Measurements from ENCODE around the gene ZFAND3. TPM values are rescaled to one million over a fixed set of nuclear protein-coding genes. Genes with fewer than 3 reads are reported as not detected.

ZFAND3 gene
- polyA plus RNA-seq, 1 donor (not counting 4 experiments of a cell fraction or from before 2014, with no cell fraction given), result 19.6 TPM

DNA sequence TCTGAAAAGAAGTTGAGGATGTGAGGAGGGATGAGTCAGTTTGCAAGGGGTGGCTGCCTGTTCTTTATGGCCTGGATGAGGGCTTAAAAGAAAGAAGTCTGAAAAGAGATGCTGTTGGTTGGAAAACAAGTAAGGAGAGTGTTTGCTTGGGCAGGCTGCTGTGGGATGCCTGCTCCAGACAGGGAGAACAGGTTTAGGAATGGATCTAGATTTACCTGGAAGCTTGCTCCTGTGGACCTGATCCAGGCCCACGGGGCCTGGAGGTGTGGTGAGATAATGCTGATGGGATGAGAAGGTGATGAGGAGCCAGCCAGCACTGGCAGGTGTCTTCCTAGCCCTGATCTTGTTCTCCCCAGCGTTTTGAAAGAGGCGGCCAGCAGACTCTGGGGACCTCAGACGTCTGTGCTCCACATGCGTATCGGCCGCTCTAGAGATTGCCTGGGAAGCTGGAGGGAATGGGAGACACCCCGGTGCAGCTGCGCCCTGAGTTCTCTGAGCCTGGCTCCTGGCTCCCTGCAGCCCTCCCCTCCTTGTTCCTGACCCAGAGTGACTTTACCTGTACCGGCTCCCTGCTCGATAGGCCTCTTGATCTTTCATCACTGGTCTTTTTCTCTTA lies 331.3 kb downstream of the ZFAND3 start:
- Histone ChIP-seq H3K9me3 (ENCODE audit: control insufficient read depth, low read depth, low read length) (no peaks in the 10 kb centered on the region), H3K4me2 (ENCODE audit: control insufficient read depth, extremely low read depth, insufficient read depth, low read depth, low read length) (no peak overlapping the region), H3K4me1 (ENCODE audit: control insufficient read depth, extremely low read depth, insufficient read depth, low read length) (peaks cover 6% of the 10 kb centered on the region), H2AFZ (ENCODE audit: control insufficient read depth, low read length) (no peak overlapping the region), H3K79me2 (ENCODE audit: control insufficient read depth, insufficient read depth, low read length) (peaks cover 4% of the 10 kb centered on the region), H4K20me1 (ENCODE audit: control insufficient read depth, extremely low read depth, insufficient read depth, low read length) (peaks cover 5% of the 10 kb centered on the region), H3K9me1 (ENCODE audit: control insufficient read depth, extremely low read depth, insufficient read depth, low read length) (no peaks in the 10 kb centered on the region), H3K27ac (ENCODE audit: control insufficient read depth, insufficient read depth, low read length) (no peak overlapping the region), H3K4me3 (ENCODE audit: control insufficient read depth in 2 of 3, extremely low read depth in 1 of 3, insufficient read depth in 2 of 3, low read depth in 1 of 3, low read length in 3 of 3) (no peak overlapping the region), H3K36me3 (ENCODE audit: control insufficient read depth in 2 of 2, extremely low read depth in 1 of 2, insufficient read depth in 2 of 2, low read length in 2 of 2) (peaks cover 15 to 19% of the 10 kb centered on the region in 2 experiments), H3K27me3 (ENCODE audit: control insufficient read depth, extremely low read depth, insufficient read depth, low read length) (no peaks in the 10 kb centered on the region), H3K9ac (ENCODE audit: control insufficient read depth, extremely low read depth, insufficient read depth, low read length) (no peak overlapping the region)
- TF ChIP-seq, protein P1, sequence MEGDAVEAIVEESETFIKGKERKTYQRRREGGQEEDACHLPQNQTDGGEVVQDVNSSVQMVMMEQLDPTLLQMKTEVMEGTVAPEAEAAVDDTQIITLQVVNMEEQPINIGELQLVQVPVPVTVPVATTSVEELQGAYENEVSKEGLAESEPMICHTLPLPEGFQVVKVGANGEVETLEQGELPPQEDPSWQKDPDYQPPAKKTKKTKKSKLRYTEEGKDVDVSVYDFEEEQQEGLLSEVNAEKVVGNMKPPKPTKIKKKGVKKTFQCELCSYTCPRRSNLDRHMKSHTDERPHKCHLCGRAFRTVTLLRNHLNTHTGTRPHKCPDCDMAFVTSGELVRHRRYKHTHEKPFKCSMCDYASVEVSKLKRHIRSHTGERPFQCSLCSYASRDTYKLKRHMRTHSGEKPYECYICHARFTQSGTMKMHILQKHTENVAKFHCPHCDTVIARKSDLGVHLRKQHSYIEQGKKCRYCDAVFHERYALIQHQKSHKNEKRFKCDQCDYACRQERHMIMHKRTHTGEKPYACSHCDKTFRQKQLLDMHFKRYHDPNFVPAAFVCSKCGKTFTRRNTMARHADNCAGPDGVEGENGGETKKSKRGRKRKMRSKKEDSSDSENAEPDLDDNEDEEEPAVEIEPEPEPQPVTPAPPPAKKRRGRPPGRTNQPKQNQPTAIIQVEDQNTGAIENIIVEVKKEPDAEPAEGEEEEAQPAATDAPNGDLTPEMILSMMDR (optimal IDR thresholded peaks at IDR 0.05 in 1 of 3, IDR thresholded peaks at IDR 0.05 in 1 of 3, conservative IDR thresholded peaks at IDR 0.05 in 1 of 3; ENCODE audit: extremely low read depth in 1 of 3, insufficient read depth in 2 of 3, low read length in 3 of 3), result no peak
- TF ChIP-seq EZH2 (IDR thresholded peaks at IDR 0.05; ENCODE audit: low read length), result no peak
- dilution Hi-C loops (cut with MboI; ENCODE audit: extremely low pct_ligation_motif_present, low sequenced_read_pairs), result no loop called here
- FAIRE-seq, result no peak
- DNase-seq (ENCODE audit: low read depth, low spot score), result no peak

DNA sequence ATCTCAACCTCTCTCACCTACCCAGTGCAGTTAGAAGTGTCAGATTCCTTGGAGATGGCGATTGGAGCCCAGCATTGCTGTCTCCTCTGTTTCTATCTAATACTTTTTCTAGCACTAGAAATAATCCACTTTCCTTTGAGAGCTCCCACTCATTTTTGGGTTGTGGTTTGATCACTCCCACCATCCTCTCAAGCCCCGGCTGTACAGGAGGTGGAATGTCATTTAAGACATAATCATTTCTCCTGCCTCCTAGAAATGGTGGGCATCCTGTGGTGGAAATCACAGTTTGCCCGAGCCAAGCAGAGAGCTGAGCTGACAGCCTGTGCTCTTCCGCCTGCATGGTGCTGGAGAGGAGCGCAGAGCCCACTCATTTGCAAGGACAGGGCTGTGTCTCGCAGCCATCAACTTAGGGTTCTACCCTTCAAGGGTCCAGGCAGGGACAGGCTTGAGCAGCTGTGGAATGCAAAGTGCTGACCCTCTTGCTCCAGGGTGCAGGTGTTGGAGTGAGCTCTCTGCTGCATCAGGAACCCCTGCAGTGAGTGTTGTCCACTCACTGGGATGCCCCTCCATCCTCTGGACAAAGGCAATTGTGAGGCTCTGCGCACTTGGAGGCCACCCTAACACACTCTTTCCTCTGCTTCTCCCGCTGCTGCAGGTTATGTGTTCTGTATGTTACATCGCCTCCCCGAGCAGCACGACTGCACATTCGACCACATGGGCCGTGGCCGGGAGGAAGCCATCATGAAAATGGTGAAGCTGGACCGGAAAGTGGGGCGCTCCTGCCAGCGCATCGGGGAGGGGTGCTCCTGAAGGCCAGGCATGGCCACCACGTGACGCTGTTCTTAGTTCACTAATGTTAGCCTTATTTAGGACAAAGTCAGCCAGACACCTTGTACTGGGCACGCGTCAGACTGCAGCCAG lies 332.3 kb downstream of the ZFAND3 start:
- Histone ChIP-seq H4K20me1 (ENCODE audit: control insufficient read depth, extremely low read depth, insufficient read depth, low read length) (no peaks in the 10 kb centered on the region), H3K4me2 (ENCODE audit: control insufficient read depth, extremely low read depth, insufficient read depth, low read depth, low read length) (no peak overlapping the region), H3K4me1 (ENCODE audit: control insufficient read depth, extremely low read depth, insufficient read depth, low read length) (no peaks in the 10 kb centered on the region), H3K9me3 (ENCODE audit: control insufficient read depth, low read depth, low read length) (no peaks in the 10 kb centered on the region), H3K4me3 (ENCODE audit: control insufficient read depth in 2 of 3, extremely low read depth in 1 of 3, insufficient read depth in 2 of 3, low read depth in 1 of 3, low read length in 3 of 3) (no peak overlapping the region), H3K27me3 (ENCODE audit: control insufficient read depth, extremely low read depth, insufficient read depth, low read length) (no peaks in the 10 kb centered on the region), H3K9ac (ENCODE audit: control insufficient read depth, extremely low read depth, insufficient read depth, low read length) (no peak overlapping the region), H3K36me3 (ENCODE audit: control insufficient read depth in 2 of 2, extremely low read depth in 1 of 2, insufficient read depth in 2 of 2, low read length in 2 of 2) (peaks cover 13 to 15% of the 10 kb centered on the region in 2 experiments), H3K79me2 (ENCODE audit: control insufficient read depth, insufficient read depth, low read length) (no peaks in the 10 kb centered on the region), H2AFZ (ENCODE audit: control insufficient read depth, low read length) (no peak overlapping the region), H3K9me1 (ENCODE audit: control insufficient read depth, extremely low read depth, insufficient read depth, low read length) (no peaks in the 10 kb centered on the region), H3K27ac (ENCODE audit: control insufficient read depth, insufficient read depth, low read length) (no peak overlapping the region)
- TF ChIP-seq, protein P1 (optimal IDR thresholded peaks at IDR 0.05 in 1 of 3, IDR thresholded peaks at IDR 0.05 in 1 of 3, conservative IDR thresholded peaks at IDR 0.05 in 1 of 3; ENCODE audit: extremely low read depth in 1 of 3, insufficient read depth in 2 of 3, low read length in 3 of 3), result no peak
- no peak for TF ChIP-seq EZH2 (IDR thresholded peaks at IDR 0.05; ENCODE audit: low read length)
- dilution Hi-C loops (cut with MboI; ENCODE audit: extremely low pct_ligation_motif_present, low sequenced_read_pairs), result no loop called here
- FAIRE-seq (no peak), DNase-seq (ENCODE audit: low read depth, low spot score) (no peak)

All from keratinocyte (primary cell).